Kidney capillary endothelial cell (primary cell): ENCODE measurements around the gene TUNAR.
A peak's percentile ranks its signal among the peaks of the same experiment; 100 is the strongest.

Source experiments
- DNase-seq: peaks from one replicate; pipeline ENCODE4 v3.0.0-alpha.2; 2018; ENCODE audit warnings: low spot score

The TUNAR gene

DNA sequence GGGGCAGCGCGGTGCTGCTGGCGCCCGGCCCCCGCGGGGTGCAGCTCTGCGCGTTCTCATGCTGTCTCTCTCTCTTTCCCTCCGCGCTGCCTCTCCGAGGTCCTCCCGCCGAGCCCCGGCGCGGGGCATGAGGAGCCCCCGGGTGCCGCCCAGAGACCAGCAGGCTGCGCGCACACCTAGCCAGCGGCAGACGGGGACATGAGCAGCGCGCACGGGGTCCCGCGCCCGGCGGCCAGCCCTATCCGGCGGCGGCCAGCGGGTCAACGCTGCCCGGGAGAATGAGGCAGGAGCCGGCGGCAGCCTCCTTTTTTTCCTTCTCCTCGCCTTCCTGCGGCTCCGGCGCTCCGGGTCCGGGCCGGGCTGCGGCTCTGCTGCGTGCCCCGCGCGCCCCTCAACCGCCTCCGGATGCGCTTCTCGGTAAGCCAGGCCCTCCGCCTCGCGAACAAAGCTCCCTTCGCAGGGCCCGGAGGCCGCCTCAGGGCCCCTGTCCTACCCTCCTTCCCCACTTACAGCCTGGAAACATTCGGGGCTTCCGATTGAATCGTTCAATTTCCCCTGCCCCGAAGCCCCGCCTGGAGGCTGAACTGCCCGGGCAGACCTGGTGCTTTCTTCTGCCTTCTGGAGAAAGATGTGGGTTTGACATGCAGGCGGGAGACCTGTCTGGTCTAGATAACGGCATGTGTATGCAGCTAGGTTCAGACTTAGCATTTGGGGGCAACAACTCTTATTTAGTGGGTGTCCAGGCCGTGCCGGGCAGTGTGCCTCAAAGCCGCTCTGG lies at the start of gene TUNAR:
TSS of gene TUNAR (plus strand) at position 72 of the 778 bp plus-strand sequence.
- DNase-seq, result no peak

DNA sequence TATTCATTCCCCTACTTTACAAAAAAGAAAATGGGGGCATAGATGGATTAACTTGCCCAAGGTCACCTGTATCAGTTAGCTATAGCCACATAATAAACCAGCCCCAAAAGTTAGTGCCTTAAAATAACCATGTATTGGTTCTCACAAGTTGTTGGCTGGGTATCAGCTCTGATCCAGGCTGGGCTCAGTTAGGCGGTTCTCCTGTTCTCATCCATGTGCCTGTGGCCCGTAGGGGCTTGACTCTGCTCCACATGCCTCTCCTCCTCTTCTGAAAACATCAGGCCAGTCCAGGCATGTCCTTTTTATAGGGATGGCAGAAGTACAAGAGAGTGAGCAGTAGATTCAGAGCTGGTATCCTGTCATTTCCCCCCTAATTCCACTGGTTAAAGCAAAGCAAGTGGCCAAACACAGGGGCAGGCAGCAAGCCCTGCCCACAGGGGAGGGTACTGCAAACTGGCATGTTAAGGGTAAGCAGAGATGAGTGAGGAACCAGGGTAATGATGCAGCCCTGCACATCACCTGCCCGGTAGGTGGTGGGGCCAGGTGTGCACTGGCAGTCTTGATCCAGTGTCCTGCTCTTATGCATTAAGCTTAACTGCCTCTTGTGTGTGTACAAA lies 47.9 kb upstream of the TUNAR start:
- DNase-seq, result no peak

DNA sequence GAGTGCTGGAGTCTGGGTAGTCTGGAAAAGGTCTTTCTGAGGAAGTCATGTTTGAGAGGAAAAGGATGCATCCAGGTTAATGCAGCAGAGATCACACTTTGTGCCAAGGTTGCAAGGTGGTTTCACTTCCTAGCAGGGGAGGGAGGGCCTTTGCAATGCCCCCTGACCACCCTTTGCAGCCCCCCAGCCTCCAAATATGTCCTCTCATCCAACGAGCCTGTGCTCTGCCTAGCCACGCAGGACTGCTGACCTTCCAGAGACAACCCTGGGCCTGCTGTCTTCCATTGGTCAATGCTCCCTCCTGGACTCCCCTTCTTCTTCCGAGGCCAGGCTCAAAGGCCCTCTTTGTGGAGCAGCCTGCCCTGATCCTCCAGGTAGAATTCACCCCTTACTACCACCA lies 47.3 kb upstream of the TUNAR start:
- no peak for DNase-seq

DNA sequence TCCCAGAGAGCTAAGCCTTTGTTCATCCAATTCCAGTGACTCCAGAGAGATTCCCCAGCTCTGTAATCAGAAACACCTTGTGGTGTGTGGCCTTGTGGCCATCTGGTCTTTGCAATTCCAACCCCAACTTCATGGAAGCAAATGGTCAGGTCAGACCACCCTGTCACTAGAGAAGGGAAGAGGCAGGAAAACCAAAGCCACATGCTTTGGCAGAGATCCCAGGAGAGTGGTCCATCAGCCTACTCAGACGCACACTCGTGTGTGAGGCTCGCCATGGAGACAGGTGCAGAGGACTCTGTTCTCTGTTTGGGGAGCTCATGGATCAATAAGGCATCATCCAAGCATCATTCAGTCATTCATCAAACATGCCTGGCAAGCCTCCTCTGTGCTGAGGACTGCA lies 46.2 kb upstream of the TUNAR start:
- DNase-seq, result no peak

DNA sequence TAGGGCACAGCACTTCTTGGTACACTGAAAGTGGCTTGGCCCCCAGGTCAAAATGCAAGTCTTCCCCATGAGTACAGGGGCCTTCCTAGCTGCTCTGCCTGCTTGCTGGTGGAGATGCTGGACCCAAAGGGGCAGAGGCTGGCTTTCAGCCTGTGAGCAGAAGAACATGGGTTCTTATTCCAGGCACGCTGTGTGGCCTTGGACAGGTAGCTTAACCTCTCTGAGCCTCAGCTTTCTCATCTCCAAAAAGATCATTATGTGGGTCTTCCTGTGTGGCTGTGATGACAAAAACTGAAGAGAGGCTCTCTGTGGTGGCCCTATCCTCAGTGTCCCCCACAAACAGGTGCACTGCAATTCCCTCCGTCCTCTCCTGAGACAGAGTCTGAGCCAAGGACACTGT lies 45.6 kb upstream of the TUNAR start:
- no peak for DNase-seq

DNA sequence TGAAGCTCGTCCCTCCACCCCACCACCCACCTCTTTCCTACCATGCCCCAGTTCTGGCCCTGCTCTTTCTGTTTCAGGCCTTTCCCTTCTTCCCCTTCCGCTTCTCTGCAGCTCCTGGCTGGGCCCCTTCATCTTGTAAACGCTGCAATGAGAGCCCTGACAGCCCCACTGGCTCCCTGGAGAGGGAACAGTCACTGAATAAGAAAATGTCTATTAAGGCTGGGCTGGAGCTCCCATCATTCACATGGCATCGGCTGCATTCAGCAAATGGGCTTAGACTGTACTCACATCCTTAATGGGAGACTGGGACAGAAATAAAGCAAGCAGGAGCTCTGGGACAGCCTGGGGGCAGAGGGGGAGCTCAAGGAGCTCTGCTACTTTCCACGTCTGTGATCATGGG lies 45.2 kb upstream of the TUNAR start:
- no peak for DNase-seq

DNA sequence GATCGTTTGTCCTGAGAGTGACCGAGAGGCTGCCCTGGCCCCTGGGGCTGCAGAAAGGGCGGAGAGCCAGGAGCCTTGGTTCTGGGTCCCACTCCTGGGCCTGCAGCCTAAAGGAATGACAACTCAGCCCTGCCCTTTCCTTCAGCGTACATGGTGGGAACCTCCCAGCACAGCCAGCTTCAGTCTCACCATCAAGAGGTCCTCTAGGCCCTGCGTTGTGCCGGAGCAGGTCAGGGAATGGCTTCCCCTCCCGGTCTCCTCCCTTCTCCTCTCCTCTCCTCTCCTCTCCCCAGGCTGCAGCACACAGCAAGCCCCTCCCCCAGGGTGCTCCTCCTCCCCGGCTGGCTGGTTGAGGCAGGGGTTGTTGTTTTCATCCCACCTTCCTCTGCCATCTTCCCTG lies 44.6 kb upstream of the TUNAR start:
- no peak for DNase-seq

DNA sequence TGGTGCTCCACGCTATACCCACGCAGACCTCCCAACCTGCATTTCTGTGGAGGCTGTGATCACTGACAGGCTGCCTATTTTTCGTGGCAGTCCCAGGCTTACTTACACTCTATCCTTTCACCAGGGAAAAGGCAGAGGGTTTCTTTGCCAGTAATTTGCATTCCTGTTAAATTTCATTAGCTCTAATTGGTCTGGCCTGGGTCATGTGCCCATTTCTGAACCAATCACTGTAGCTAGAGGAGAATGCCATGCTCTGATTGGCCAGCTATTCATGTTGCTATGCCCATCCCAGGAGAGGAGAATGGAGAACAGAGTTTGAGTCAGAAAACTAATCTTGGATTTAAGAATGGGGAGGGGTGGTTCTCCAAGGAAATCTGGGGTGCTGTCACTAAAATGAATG lies 43.2 kb upstream of the TUNAR start:
- DNase-seq, result no peak

DNA sequence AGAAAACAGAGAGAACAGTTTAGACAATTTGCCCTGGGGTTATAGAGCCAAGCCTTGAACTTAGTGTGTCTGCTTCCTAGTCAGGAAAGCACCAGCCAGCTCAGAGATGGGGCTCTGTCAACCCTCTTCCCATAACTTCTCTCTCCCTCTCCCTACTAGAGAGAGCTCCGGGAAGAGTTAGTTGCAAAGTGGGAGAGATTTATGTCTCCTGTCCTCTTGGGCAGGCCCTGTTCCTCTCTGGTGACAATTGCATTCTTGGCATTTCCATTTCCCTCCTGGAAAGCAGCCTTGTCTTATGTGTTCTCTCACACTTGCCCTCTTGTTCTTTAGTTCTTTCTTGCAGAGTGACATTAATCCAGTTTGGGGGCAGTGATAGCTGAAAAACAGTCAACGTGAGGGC lies 42.1 kb upstream of the TUNAR start:
- no peak for DNase-seq

DNA sequence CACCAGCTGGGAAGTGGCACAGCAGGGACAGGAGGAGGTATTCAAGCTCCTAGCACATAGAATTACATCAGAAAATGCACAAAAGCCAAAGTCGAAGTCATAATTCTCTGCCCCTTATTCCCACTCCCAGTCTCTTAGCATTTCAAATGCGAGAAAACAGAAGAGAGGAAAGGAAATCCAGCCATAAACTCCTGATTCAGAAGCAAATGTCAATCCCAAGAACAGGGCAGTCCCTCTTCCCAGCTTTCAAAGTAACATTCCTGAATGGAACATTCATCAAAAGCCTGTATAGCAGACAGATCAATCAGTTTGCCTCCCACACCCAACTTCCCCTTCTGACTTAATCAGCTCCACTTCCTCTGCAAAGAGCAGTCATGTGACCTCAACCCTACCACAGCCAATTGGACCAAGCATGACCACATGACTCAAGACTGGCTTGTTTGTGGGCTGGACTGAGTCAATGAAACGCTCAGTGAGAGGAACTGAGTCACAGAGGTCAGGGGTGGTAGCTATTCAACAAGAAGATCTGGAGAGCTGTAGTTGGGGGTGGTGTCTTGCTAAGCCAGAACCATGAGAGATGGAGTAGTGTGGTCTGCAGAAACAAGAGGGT lies 41.4 kb upstream of the TUNAR start:
- DNase-seq, result peak; percentile 84

DNA sequence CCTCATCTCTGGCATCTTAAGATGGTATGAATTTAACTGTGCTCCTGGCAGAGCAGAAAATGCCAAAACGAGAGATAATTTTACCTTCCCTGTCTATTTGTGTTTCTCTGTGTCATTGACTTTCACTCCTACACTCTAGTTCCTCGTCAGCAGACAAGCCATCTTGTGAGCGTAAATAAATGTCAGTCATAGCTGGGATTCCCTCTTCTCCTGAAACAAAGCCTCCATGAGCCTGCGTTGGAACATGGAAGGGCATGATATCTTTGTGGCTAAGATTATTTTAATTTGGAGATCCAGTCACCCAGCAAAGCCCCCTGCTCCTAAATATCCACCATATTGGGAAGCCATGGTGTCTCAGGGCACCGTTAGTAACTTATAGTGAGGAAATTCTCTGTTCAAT lies 37.8 kb upstream of the TUNAR start:
- DNase-seq, result no peak

DNA sequence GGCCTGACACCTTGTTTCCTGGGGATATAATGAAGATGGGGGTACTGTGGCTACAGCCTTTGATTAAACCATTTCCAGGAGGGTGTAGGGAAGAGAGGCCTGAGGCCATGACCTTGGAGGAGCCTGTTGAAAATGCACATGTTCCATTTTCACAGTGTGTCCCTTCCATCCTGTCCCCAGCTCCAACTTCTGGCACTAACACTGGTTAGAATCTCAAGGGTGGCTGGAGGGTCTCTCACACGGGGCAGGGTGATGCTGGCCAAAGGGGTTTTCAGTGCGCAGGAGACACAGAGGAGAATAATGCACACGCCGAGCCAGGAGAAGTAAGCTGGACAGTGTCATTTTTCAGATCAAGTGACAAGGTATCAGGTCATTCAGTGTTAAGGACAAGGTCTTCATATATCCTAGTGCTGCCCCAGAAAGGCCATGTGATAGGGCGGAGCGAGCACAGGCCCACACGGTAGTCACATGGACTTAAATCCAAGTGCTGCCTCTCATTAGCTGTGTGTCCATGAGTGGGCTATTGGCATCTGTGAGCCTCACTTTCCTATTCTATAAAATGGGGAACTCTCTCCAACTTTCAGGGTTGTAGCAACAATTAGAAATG lies 36.4 kb upstream of the TUNAR start:
- no peak for DNase-seq

DNA sequence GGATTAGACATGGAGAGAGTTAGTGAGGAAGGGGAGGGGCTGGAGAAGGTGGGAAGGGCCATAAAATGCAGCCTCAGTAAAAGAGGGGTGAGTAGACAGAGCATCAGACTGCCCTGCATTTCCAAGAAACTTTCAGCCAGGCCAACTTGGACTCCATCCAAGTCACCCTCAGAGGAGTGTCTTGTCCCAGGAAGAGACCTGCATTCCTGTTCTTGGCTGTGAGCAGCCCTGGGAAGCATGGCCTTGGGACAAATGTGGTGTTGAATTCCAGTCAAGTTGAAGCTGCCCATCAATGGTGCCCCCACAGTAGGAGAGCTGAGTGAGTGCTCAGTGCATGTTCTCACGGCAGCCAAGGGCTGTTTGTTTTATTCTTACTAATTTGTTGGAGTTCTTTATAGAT lies 35.0 kb upstream of the TUNAR start:
- no peak for DNase-seq

DNA sequence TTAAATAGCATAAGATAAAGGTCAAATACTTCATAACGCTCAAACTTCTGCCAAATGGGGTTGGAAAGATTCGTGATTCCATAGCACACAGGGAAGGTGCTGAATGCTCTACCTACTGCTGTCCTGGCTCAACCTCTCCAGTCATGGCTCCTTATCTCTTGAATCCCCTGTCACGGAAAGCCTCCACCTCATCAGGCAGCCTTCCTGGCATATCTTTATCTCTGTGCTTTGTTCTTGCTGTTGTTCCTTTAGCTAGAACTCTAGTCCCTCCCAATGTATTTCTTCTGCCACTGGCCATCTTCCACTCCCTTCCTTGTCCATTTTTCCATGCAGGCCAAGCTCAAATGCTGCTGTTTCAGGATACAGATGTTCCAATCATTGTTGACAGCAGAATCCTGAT lies 26.9 kb upstream of the TUNAR start:
- no peak for DNase-seq

DNA sequence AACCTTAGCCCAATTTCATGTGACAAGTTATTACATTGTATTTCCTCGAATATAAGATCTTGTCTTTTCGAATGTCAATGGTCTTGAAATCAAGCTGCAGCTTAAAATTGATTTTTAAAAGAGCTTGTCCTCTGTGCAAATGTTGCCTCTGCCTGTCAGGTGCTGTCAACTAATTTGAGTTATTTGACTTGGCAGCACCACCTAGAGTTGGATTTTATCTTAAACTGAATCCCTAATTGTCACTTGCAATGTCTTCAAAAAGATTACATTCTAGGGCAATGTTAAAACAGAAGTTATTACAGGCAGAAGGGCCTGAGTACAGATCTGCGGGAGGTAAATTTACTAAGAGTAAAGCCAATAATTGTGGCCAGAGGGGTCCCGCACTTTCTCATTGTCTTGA lies 26.2 kb upstream of the TUNAR start:
- DNase-seq, result no peak

DNA sequence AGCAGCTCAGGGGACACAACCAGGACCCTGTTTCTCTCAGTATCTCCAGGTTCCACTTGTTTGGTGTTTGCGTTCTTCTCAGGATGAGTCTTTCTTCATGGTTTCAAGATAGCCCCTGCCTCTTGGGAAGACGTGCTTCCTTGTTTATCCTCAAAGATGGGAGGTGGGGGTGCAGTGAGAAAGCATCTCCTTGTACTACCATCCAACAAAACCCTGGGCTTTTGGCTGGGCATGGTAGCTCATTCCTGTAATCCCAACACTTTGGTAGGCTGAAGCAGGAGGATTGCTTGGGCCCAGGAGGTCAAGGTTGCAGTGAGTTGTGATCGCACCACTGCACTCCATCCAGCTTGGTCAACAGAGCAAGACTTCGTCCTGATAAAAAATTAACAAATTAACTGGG lies 21.0 kb upstream of the TUNAR start:
- DNase-seq, result no peak

DNA sequence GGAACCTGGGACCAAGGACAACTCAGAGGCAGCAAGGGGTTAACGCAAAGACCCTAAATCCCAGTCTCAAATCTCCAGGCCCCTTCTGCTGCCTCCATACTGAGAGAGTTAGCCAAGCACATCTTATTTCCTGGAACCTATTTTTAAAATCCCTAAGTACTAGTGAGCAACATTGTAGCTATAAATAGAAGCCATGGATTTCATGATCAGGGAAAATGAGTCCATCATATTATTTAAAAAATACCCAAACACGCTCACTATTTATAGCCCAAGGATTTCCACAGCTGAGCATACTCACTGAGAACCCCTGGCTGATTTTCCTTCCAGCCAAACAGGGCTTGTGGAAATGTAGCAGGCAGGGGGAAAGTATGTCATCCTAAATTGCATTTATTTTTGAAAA lies 19.4 kb upstream of the TUNAR start:
- no peak for DNase-seq

DNA sequence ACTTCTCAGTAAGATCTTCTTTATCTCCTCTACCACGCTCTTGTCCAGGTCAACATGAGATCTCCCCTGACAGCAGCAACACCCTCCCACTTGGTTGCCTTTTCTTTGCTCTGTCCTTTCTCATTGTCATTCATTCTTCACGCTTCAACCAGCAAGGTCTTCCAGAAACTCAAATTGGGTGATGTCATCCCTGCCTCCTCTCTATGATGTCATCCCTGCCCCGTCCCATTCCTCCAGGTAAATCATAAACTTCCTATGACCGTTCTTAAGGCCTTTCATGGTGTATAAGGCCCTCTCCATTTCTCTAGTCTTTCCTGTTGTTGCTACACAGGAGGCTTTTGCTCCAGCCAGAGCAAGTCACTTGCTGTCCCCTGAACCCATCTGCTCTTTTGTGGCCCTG lies 17.7 kb upstream of the TUNAR start:
- DNase-seq, result no peak

DNA sequence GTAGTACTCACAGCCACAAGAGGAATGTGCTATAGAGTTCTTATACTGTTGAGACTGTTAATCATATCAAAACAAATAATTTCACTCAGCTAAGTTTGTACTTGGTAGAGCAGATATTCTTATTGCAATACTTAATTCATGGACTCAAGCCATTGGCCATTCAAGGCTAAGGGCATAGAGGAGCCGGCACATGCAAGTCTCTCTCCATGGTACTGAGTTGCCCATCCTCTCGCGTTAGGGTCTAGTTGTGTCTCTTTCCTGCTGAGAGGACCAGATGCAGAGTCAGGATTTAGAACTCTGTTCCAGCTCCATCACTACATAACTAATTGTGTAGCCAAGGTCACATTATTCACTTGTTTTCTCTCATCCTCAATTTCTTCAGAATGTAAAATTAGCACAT lies 14.4 kb upstream of the TUNAR start:
- no peak for DNase-seq

DNA sequence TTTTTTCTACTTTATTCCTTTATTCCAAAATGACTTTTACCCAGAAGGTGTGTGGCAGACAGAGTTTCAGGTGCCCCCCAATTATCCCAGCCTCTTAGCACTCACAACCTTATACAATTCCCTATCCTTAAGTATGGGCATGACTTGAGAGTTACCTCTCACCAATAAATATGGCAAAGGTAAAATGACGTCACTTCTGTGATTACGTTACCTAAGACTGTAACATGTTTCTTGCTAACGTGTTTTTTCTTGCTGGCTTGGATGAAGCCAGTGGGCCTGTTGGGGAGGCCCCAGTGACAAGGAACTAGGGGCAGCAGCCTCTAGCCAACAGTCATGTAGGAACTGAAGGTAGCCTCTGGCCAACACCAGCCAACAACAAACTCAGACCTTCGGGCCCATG lies 13.3 kb upstream of the TUNAR start:
- no peak for DNase-seq

DNA sequence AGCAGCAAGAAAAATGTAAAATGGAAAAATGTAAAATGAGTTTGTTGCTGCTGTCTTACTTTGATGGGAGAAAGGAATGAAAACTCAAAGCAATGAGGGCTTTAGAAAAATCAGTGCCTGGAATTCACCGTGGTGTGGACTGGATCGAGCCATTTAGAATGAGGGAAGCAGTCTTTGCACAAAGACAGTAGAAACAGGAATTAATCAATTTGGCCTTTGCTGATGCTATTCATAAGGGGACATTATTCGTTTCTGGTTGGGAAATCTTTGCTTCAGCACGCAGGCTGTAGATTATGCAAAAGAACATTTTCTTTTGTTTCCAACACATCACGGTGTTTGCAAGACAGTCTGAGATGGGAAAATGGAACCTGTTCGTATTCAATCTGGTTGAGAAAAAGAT lies 6.9 kb upstream of the TUNAR start:
- DNase-seq, result no peak

DNA sequence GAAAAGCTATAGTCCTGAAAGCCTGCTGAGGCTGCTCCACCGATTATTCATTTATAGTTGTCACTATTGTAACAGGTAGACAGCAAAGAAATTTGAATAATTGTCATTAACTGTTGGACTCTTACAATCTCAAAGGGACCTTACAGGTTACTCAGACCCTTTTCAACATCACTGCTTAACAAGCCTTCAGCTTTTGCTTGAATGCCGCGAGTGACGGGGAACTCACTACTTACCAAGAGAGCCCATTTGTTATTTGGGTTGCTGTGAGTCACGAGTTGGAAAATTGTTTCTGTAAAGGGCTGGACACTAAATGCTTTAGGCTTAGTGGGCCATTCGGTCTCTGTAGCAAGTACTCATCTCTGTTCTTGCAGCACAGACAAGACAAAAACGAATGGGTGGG lies 5.9 kb upstream of the TUNAR start:
- no peak for DNase-seq

DNA sequence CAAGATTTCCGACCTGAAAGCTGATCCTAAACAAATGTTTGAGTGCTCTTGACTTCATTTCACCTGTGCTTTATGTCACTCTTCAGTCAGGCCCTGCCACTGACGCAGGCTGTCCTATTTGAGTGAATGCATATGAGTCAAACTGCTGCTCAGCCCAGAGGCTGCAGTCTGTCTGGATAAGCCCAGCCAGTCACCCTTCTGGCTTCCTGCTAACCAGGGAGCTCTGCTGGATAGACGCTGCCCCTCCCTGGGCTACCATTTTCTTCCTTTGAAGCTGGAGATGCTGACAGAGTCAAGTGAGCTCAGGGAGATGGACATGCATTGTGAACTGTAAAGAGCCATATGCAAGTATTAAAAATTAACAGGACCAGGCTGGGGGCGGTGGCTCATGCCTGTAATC lies 5.1 kb upstream of the TUNAR start:
- no peak for DNase-seq
